Motor neuron (in vitro differentiated cells): ENCODE measurements around the gene MAT1A. TPM values are rescaled to one million over a fixed set of nuclear protein-coding genes. Genes with fewer than 3 reads are reported as not detected.
"Not testable (repeated sequence)": the region's sequence is repeated elsewhere in the genome, so short reads cannot be mapped to it uniquely, and the experiment has no call there.

Source experiments
- ATAC-seq, 8 experiments: fragments of 200-7000 bp; cut with Tn5 transposase; replicated peaks in 6 of 8; 2 replicates each; pipeline ENCODE4 v1.8.0; 2021; ENCODE audit warnings: mild to moderate bottlenecking in 8 of 8, moderate library complexity in 8 of 8
- H3K27ac ChIP-seq, 2 donors: fragments of 250-450 bp; sonication (Bioruptor Pico); 2 replicates each; pipeline ENCODE4 v1.9.0; 2021; ENCODE audit warnings: antibody characterized with exemption in 2 of 2, mild to moderate bottlenecking in 2 of 2, moderate library complexity in 1 of 2
- H3K4me1 ChIP-seq, 2 donors: fragments of 250-450 bp; sonication (Bioruptor Pico); replicated peaks in 1 of 2; 2 replicates each; pipeline ENCODE4 v1.6.1; 2021; ENCODE audit warnings: antibody characterized with exemption in 2 of 2, mild to moderate bottlenecking in 2 of 2, moderate library complexity in 1 of 2
- H3K4me3 ChIP-seq, 5 donors: fragments of 250-450 bp; sonication (Bioruptor Pico); 2 replicates each; pipeline ENCODE4 v1.9.0; 2021; ENCODE audit warnings: antibody characterized with exemption in 5 of 5, mild to moderate bottlenecking in 5 of 5, moderate library complexity in 4 of 5
- WGBS, 10 experiments: fragments of 450-650 bp; shearing (Covaris generic); methylation state at CpG; one replicate each; pipeline ENCODE4 v1.0.0; 2022; 5-methylcytosine and 5-hydroxymethylcytosine counted together
- in situ Hi-C, 9 experiments: fragments of 400-800 bp; cut with MboI; loops; one replicate each; pipeline ENCODE4 v1.15.0; 2021; ENCODE audit warnings: low sequenced_read_pairs in 9 of 9, low pct_unique_long_range_greater_than_20kb in 2 of 9; ENCODE audit not compliant: unreplicated experiment in 9 of 9
- total RNA-seq, 8 experiments: library from RNA; unstranded; fragments of 300-600 nt; gene quantifications; 2 replicates each; pipeline versions ENCODE4 v1.2.3 to v1.2.4, GENCODE V29; 2022

MAT1A gene
- total RNA-seq, 8 experiments from 2014 or later = 0.04 to 3.2 (median 0.63) TPM; not detected in 2

- Histone ChIP-seq H3K4me3 (no peak overlapping the region), H3K4me1 (no peaks in the 10 kb centered on the region), H3K27ac (no peak overlapping the region)
- ATAC-seq = no peak
- in situ Hi-C loops = no loop called here
- WGBS, 10 experiments = 82 to 100% methylated on average over 1 to 2 of the region's 5 CpGs; no CpG with 5 or more reads in 8 of the 10 experiments
These were observed 24.1 kb upstream of the MAT1A start for GRCh38 chr10:80313523-80313922.

- H3K27ac ChIP-seq, in situ Hi-C loops, H3K4me1 ChIP-seq, H3K4me3 ChIP-seq, ATAC-seq: not testable (repeated sequence)
- WGBS, 10 experiments = 0 to 100% (median 58%) methylated on average over 1 to 3 of the region's 3 CpGs; no CpG with 5 or more reads in 3 of the 10 experiments
These were observed 16.5 kb upstream of the MAT1A start for GRCh38 chr10:80305989-80306388.

GRCh38 chr10:80296942-80297341, 7.5 kb upstream of the MAT1A start:
- H3K4me3 ChIP-seq = no peak overlapping the region
- 0 to 81% (median 58%) methylated on average over 1 to 3 of the region's 3 CpGs for WGBS, 10 experiments
- ATAC-seq = no peak
- in situ Hi-C loops = no loop called here
- H3K4me1 ChIP-seq = no peaks in the 10 kb centered on the region
- H3K27ac ChIP-seq = no peak overlapping the region

- H3K27ac ChIP-seq = no peak overlapping the region
- in situ Hi-C loops = no loop called here
- H3K4me3 ChIP-seq = no peak overlapping the region
- ATAC-seq = no peak
- H3K4me1 ChIP-seq = no peaks in the 10 kb centered on the region
- WGBS, 10 experiments = 0 to 100% (median 77%) methylated on average over 1 to 6 of the region's 6 CpGs
These were observed 3.3 kb upstream of the MAT1A start for GRCh38 chr10:80292607-80293239.

GRCh38 chr10:80290474-80291220, 1.2 kb upstream of the MAT1A start:
- in situ Hi-C loops = no loop called here
- 5 to 88% (median 64%) methylated on average over 1 to 4 of the region's 4 CpGs; no CpG with 5 or more reads in 1 of the 10 experiments for WGBS, 10 experiments
- no peak for ATAC-seq

GRCh38 chr10:80288849-80289248, 609 bp downstream of the MAT1A start:
- WGBS, 10 experiments = 0 to 96% (median 71%) methylated on average over 1 to 5 of the region's 5 CpGs; no CpG with 5 or more reads in 1 of the 10 experiments
- H3K4me1 ChIP-seq = no peaks in the 10 kb centered on the region
- H3K27ac ChIP-seq = no peak overlapping the region
- in situ Hi-C loops = no loop called here
- no peak overlapping the region for H3K4me3 ChIP-seq
- ATAC-seq = no peak

More at GRCh38 chr10:80290474-80291220, 1.2 kb upstream of the MAT1A start:
- no peak overlapping the region for H3K4me3 ChIP-seq
- H3K4me1 ChIP-seq = no peaks in the 10 kb centered on the region
- no peak overlapping the region for H3K27ac ChIP-seq

- 20 to 90% (median 60%) methylated on average over 1 of the region's 1 CpG; no CpG with 5 or more reads in 7 of the 10 experiments for WGBS, 10 experiments
These were observed 4.9 kb downstream of the MAT1A start for GRCh38 chr10:80284522-80284921.

GRCh38 chr10:80283536-80284199, 5.8 kb downstream of the MAT1A start:
- in situ Hi-C loops = no loop called here
- 39 to 93% (median 84%) methylated on average over 2 to 10 of the region's 14 CpGs; no CpG with 5 or more reads in 3 of the 10 experiments for WGBS, 10 experiments
- Histone ChIP-seq H3K4me1 (peaks cover 0 to 6% of the 10 kb centered on the region in 2 donors), H3K27ac (no peak overlapping the region), H3K4me3 (no peak overlapping the region)
- ATAC-seq = no peak

More at GRCh38 chr10:80284522-80284921, 4.9 kb downstream of the MAT1A start:
- no peak overlapping the region for H3K4me3 ChIP-seq
- H3K27ac ChIP-seq = no peak overlapping the region
- peaks cover 0 to 6% of the 10 kb centered on the region in 2 donors for H3K4me1 ChIP-seq
- no peak for ATAC-seq
- in situ Hi-C loops = no loop called here

- ATAC-seq = peak in 3 of 8 experiments; percentile 15 to 48 (median 21)
- WGBS, 10 experiments = 68 to 100% (median 85%) methylated on average over 1 to 4 of the region's 4 CpGs; no CpG with 5 or more reads in 5 of the 10 experiments
- in situ Hi-C loops = no loop called here
- Histone ChIP-seq H3K4me1 (peaks cover 0 to 6% of the 10 kb centered on the region in 2 donors), H3K4me3 (no peak overlapping the region), H3K27ac (no peak overlapping the region)
These were observed 6.3 kb downstream of the MAT1A start for GRCh38 chr10:80283119-80283518.

GRCh38 chr10:80281784-80282765, 7.4 kb downstream of the MAT1A start:
- H3K4me1 ChIP-seq = peaks cover 0 to 6% of the 10 kb centered on the region in 2 donors
- 0 to 94% (median 55%) methylated on average over 1 to 6 of the region's 9 CpGs; no CpG with 5 or more reads in 1 of the 10 experiments for WGBS, 10 experiments
- no peak overlapping the region for H3K27ac ChIP-seq
- peak in 3 of 8 experiments; percentile 28 to 72 (median 55) for ATAC-seq
- in situ Hi-C loops = no loop called here
- no peak overlapping the region for H3K4me3 ChIP-seq

- no peak overlapping the region for H3K27ac ChIP-seq
- 33 to 87% (median 75%) methylated on average over 1 to 4 of the region's 6 CpGs; no CpG with 5 or more reads in 6 of the 10 experiments for WGBS, 10 experiments
- in situ Hi-C loops = no loop called here
- ATAC-seq = peak in 1 of 8 experiments; percentile 24
- peaks cover 0 to 6% of the 10 kb centered on the region in 2 donors for H3K4me1 ChIP-seq
- no peak overlapping the region for H3K4me3 ChIP-seq
These were observed 8.2 kb downstream of the MAT1A start for GRCh38 chr10:80281292-80281691.

- in situ Hi-C loops = no loop called here
- H3K27ac ChIP-seq = no peak overlapping the region
- 46 to 100% (median 83%) methylated on average over 1 to 11 of the region's 23 CpGs for WGBS, 10 experiments
These were observed 9.2 kb downstream of the MAT1A start for GRCh38 chr10:80280071-80280800.

More at GRCh38 chr10:80280071-80280800, 9.2 kb downstream of the MAT1A start:
- H3K4me1 ChIP-seq = peaks cover 0 to 6% of the 10 kb centered on the region in 2 donors
- ATAC-seq = no peak
- no peak overlapping the region for H3K4me3 ChIP-seq
